CD4-positive, alpha-beta T cell (primary cell): ENCODE measurements around the gene VTI1A. TPM values are rescaled to one million over a fixed set of nuclear protein-coding genes. Genes with fewer than 3 reads are reported as not detected.

ENCODE experiments used
- ATAC-seq: fragments of 200-7000 bp; cut with Tn5 transposase; one replicate; pipeline ENCODE4 v1.10.0; 2022; ENCODE audit warnings: mild to moderate bottlenecking; ENCODE audit not compliant: poor library complexity
- CTCF ChIA-PET: fragments of 350-600 bp; sonication (Branson Sonifier 250); formaldehyde crosslinking; loops from one replicate; lab custom pipeline; 2021; ENCODE audit warnings: antibody characterized with exemption, inconsistent platforms; lab: Charles Lee
- POLR2A ChIA-PET: fragments of 350-600 bp; sonication (Branson Sonifier 250); formaldehyde crosslinking; loops from one replicate; lab custom pipeline; 2021; ENCODE audit warnings: antibody characterized with exemption, inconsistent platforms; lab: Charles Lee
- DNase-seq, 14 experiments: peaks; one replicate each; pipeline ENCODE4 v3.0.0-alpha.2; 2013 to 2020; ENCODE audit warnings: mixed read lengths in 2 of 14
- H3K27ac ChIP-seq, 2 donors: one replicate each; pipeline versions ENCODE4 v1.5.1 to v1.7.0; 2013; ENCODE audit warnings: low read length in 2 of 2, low read depth in 1 of 2, mild to moderate bottlenecking in 1 of 2
- H3K27me3 ChIP-seq, 2 experiments: 1 replicate in 1 of 2; 2 replicates in 1 of 2; pipeline versions ENCODE4 v1.6.1 to v1.7.0; 2013; ENCODE audit warnings: low read length in 2 of 2, control low read depth in 1 of 2, mild to moderate bottlenecking in 1 of 2, moderate library complexity in 1 of 2; ENCODE audit not compliant: insufficient read depth in 2 of 2, control insufficient read depth in 1 of 2
- H3K36me3 ChIP-seq: one replicate; pipeline ENCODE4 v1.6.1; 2013; ENCODE audit warnings: low read length, control low read depth; ENCODE audit not compliant: insufficient read depth
- H3K4me1 ChIP-seq: one replicate; pipeline ENCODE4 v1.6.1; 2013; ENCODE audit warnings: low read length, control low read depth; ENCODE audit not compliant: insufficient read depth
- H3K4me3 ChIP-seq: one replicate; pipeline ENCODE4 v1.5.1; 2013; ENCODE audit warnings: mild to moderate bottlenecking, low read length, moderate library complexity
- H3K9me3 ChIP-seq, 2 experiments: 1 replicate in 1 of 2; 2 replicates in 1 of 2; pipeline versions ENCODE4 v1.6.1 to v1.7.0; 2013; ENCODE audit warnings: low read length in 2 of 2, mild to moderate bottlenecking in 2 of 2, control low read depth in 1 of 2, moderate library complexity in 1 of 2; ENCODE audit not compliant: control insufficient read depth in 1 of 2, insufficient read depth in 1 of 2
- H3K27ac Mint-ChIP-seq: one replicate; pipeline ENCODE4 v1.8.0; 2020; ENCODE audit warnings: mixed read lengths
- H3K27me3 Mint-ChIP-seq: one replicate; pipeline ENCODE4 v1.8.0; 2021; ENCODE audit warnings: mixed read lengths
- H3K36me3 Mint-ChIP-seq: one replicate; pipeline ENCODE4 v1.8.0; 2021; ENCODE audit warnings: low read depth, mixed read lengths
- H3K4me1 Mint-ChIP-seq: one replicate; pipeline ENCODE4 v1.8.0; 2021; ENCODE audit warnings: low read depth, mixed read lengths
- H3K4me3 Mint-ChIP-seq: one replicate; pipeline ENCODE4 v1.8.0; 2020; ENCODE audit warnings: mild to moderate bottlenecking, mixed read lengths
- H3K9me3 Mint-ChIP-seq: one replicate; pipeline ENCODE4 v1.8.0; 2020; ENCODE audit warnings: mixed read lengths
- intact Hi-C, 2 experiments: fragments of 100-400 bp; cut with DNase I in 1 of 2; cut with micrococcal nuclease in 1 of 2; formaldehyde crosslinking; loops; one replicate each; pipeline versions ENCODE4 v1.15.1 to v1.9.0; 2023 to 2025; cut with DNase I, micrococcal nuclease
- total RNA-seq, 174 experiments: library from RNA in 2 of 174; stranded (reverse) in 2 of 174; gene quantifications; one replicate each; pipeline ENCODE4 v1.2.3 and lab custom pipeline; 2021 to 2026
- TF ChIP-seq, protein P1 (sequence below): fragments of 200-600 bp; IDR thresholded peaks from one replicate; pipeline ENCODE4 v1.8.0; 2022; ENCODE audit warnings: antibody characterized with exemption, mild to moderate bottlenecking

Gene VTI1A
- total RNA-seq, 2 experiments from 2014 or later = 54.5 to 56.5 TPM

DNA sequence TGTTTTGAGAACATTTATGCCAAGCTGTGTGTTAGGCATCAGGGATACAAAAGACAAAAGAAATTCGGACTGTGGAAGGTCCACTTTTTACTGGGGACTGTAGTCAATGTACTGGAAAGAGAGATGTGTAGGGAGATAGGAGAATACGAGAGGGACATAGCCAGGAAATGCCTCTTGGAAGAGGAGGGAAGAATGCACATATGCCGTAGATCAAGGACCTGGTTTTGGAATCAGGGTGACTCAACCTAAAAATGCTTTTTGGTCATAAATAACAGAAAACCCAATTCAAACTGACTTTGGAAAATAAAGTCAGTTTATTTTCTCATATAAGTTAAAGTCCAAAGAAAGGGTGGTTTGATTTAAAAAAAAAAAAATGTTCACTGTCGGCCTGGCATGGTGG, 362.7 kb downstream of the VTI1A start:
- DNase-seq = no peak
- Mint-ChIP-seq H3K4me1 (no peaks in the 10 kb centered on the region), H3K4me3 (no peak overlapping the region), H3K9me3 (no peaks in the 10 kb centered on the region), H3K27ac (no peak overlapping the region), H3K27me3 (no peaks in the 10 kb centered on the region), H3K36me3 (peaks cover 49% of the 10 kb centered on the region)
- ChIA-PET CTCF (no interaction called here), POLR2A (no interaction called here)
- intact Hi-C loops = no loop called here
- Histone ChIP-seq H3K4me1 (no peaks in the 10 kb centered on the region), H3K36me3 (no peaks in the 10 kb centered on the region), H3K27ac (no peak overlapping the region), H3K9me3 (no peaks in the 10 kb centered on the region), H3K4me3 (no peak overlapping the region), H3K27me3 (no peaks in the 10 kb centered on the region)
- TF ChIP-seq, protein P1, sequence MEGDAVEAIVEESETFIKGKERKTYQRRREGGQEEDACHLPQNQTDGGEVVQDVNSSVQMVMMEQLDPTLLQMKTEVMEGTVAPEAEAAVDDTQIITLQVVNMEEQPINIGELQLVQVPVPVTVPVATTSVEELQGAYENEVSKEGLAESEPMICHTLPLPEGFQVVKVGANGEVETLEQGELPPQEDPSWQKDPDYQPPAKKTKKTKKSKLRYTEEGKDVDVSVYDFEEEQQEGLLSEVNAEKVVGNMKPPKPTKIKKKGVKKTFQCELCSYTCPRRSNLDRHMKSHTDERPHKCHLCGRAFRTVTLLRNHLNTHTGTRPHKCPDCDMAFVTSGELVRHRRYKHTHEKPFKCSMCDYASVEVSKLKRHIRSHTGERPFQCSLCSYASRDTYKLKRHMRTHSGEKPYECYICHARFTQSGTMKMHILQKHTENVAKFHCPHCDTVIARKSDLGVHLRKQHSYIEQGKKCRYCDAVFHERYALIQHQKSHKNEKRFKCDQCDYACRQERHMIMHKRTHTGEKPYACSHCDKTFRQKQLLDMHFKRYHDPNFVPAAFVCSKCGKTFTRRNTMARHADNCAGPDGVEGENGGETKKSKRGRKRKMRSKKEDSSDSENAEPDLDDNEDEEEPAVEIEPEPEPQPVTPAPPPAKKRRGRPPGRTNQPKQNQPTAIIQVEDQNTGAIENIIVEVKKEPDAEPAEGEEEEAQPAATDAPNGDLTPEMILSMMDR = no peak
- ATAC-seq = no peak

DNA sequence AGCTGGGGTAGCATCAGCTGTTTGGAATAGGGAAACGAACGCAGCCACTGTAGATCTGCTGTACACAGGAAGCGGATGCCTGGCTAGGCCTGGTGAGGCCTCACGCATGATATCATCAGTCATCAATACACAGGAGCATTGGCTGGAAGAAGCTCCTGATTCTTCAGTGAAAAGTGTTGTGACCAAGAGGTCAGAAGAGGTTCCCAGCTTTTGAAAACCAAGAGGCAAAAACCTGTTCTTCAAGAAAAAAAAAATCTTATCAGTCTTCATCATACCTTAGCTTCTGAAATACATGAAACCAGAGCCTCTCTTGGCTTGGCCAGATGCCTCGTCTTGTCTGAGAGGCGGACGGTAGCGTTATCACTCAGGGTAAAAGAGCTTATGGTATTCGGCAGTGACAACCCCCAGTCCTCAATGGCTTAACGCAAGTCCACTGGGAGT, 363.7 kb downstream of the VTI1A start:
- H3K9me3 ChIP-seq = no peaks in the 10 kb centered on the region
- ChIA-PET CTCF (no interaction called here), POLR2A (no interaction called here)
- ATAC-seq (no peak), DNase-seq (no peak)
- no peaks in the 10 kb centered on the region for H3K36me3 ChIP-seq
- peaks cover 53% of the 10 kb centered on the region for H3K36me3 Mint-ChIP-seq
- no peak overlapping the region for H3K27ac ChIP-seq
- no peak overlapping the region for H3K4me3 ChIP-seq
- H3K27me3 ChIP-seq = no peaks in the 10 kb centered on the region
- H3K4me3 Mint-ChIP-seq = no peak overlapping the region
- TF ChIP-seq, protein P1 = no peak
- no peaks in the 10 kb centered on the region for H3K4me1 Mint-ChIP-seq
- intact Hi-C loops = no loop called here
- H3K9me3 Mint-ChIP-seq = no peaks in the 10 kb centered on the region
- no peak overlapping the region for H3K27ac Mint-ChIP-seq
- no peaks in the 10 kb centered on the region for H3K27me3 Mint-ChIP-seq
- H3K4me1 ChIP-seq = no peaks in the 10 kb centered on the region

DNA sequence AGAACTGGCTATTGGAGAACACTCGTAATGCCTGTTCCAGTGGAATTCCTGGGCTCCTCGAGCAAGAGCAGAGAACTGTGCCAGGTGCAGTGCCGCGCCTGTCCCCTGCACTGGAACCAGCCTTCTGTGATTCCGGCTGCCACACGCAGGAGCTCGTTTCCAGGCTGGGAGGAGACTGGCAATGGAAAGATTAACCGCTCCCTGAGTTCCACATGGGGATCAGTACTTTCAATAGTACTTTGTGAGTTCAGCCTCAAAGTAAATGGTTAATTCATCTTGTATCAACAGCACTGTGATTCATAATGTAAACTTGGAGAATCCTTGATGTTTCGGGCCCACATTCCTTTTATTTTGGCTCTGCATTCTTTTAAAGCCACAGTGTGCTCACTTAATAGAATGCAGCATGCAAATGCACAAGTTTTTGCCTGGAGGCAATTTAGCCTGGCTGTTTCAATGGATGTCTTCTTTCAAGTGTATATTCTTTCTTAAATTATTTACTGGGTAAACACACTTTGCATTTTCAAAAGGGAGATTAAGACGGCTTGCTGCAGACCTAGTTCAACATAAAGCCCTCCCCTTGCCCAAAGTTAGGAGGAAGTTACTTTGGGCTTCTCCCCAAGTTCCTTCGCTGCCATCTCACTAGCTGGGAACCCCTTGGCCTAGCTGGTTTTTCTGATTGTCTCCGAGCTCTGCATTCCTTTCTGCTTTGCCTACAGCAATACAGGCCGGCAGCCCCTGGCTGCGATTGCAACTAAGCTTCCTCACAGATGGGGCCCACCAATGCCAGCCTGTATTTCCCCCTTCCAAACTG, 364.9 kb downstream of the VTI1A start:
- POLR2A ChIA-PET = no interaction called here

More for the DNA sequence above, 364.9 kb downstream of the VTI1A start:
- intact Hi-C loops = no loop called here
- Mint-ChIP-seq H3K9me3 (no peaks in the 10 kb centered on the region), H3K27me3 (no peaks in the 10 kb centered on the region), H3K4me1 (no peaks in the 10 kb centered on the region), H3K4me3 (no peak overlapping the region), H3K36me3 (peaks cover 62% of the 10 kb centered on the region), H3K27ac (no peak overlapping the region)
- TF ChIP-seq, protein P1 = no peak
- DNase-seq (no peak), ATAC-seq (no peak)
- no peak overlapping the region for H3K27ac ChIP-seq
- no peaks in the 10 kb centered on the region for H3K36me3 ChIP-seq
- H3K9me3 ChIP-seq = no peaks in the 10 kb centered on the region
- CTCF ChIA-PET = no interaction called here
- no peak overlapping the region for H3K4me3 ChIP-seq
- no peaks in the 10 kb centered on the region for H3K27me3 ChIP-seq
- no peaks in the 10 kb centered on the region for H3K4me1 ChIP-seq
